HepG2 (cell line): ENCODE data around the gene HMG20B. TPM values are rescaled to one million over a fixed set of nuclear protein-coding genes. Genes with fewer than 3 reads are reported as not detected.

Experiments
- ATAC-seq: fragments of 200-7000 bp; cut with Tn5 transposase; 3 replicates; pipeline ENCODE4 v1.9.1; 2020; ENCODE audit warnings: mild to moderate bottlenecking, moderate library complexity
- BruUV-seq: library from RNA; stranded (reverse); fragments of 400-500 nt; replicated peaks from 2 replicates; lab custom pipeline; 2021; lab: Mats Ljungman, UMichigan
- CTCF ChIA-PET: fragments of 300-600 bp; formaldehyde crosslinking; extraction: SDS; loops from one replicate; lab custom pipeline; 2021; ENCODE audit warnings: low total read pairs, inconsistent platforms, low intra/inter-chr PET ratio; lab: Yijun Ruan, JAX
- POLR2A ChIA-PET: fragments of 350-600 bp; sonication (Branson Sonifier 250); formaldehyde crosslinking; loops from one replicate; lab custom pipeline; 2020; ENCODE audit warnings: antibody characterized with exemption, inconsistent platforms; lab: Yijun Ruan, JAX
- DNase-seq: peaks from one replicate; pipeline ENCODE4 v3.0.0-alpha.2; 2015; ENCODE audit warnings: low spot score
- FAIRE-seq: peaks from 3 replicates; lab custom pipeline; 2011; peaks lifted over from hg19 to GRCh38; lab: Jason Lieb, UNC
- H2AFZ ChIP-seq: one replicate; pipeline ENCODE4 v1.6.1; 2011; ENCODE audit warnings: low read length, inconsistent platforms
- H3K27ac ChIP-seq: fragments of 300-600 bp; 3 replicates; pipeline ENCODE4 v1.8.0; 2011; ENCODE audit warnings: mixed run types, mild to moderate bottlenecking, mixed read lengths, low read length, inconsistent platforms; ENCODE audit not compliant: insufficient read depth; ENCODE audit errors: extremely low read length
- H3K27me3 ChIP-seq, 2 experiments: fragments of 200-600 bp in 1 of 2; 2 replicates in 1 of 2; 3 replicates in 1 of 2; pipeline versions ENCODE4 v1.6.0 to v1.8.0; 2011; ENCODE audit warnings: low read length in 2 of 2, mild to moderate bottlenecking in 2 of 2, moderate library complexity in 2 of 2, inconsistent platforms in 1 of 2; ENCODE audit not compliant: insufficient read depth in 2 of 2, control insufficient read depth in 1 of 2
- H3K36me3 ChIP-seq, 2 experiments: fragments of 200-600 bp in 1 of 2; replicated peaks in 1 of 2; 2 replicates in 1 of 2; 3 replicates in 1 of 2; pipeline versions ENCODE4 v1.5.1 to v1.8.0; 2011; ENCODE audit warnings: low read length in 2 of 2, inconsistent platforms in 1 of 2; ENCODE audit not compliant: insufficient read depth in 2 of 2, control insufficient read depth in 1 of 2
- H3K4me1 ChIP-seq: 2 replicates; pipeline ENCODE4 v1.5.1; 2012; ENCODE audit warnings: low read length, inconsistent platforms; ENCODE audit not compliant: insufficient read depth
- H3K4me2 ChIP-seq: 2 replicates; pipeline ENCODE4 v1.6.0; 2011; ENCODE audit warnings: low read depth, low read length, inconsistent platforms
- H3K4me3 ChIP-seq, 3 experiments: fragments of 200-600 bp in 1 of 3; sonication (generic), shearing (Covaris generic) in 1 of 3; replicated peaks in 1 of 3; 2 replicates each; pipeline ENCODE4 v1.5.1; 2011 to 2016; ENCODE audit warnings: low read length in 3 of 3, inconsistent platforms in 2 of 3, low read depth in 2 of 3, mild to moderate bottlenecking in 2 of 3, control low read depth in 1 of 3, mixed read lengths in 1 of 3; ENCODE audit not compliant: insufficient read depth in 1 of 3
- H3K79me2 ChIP-seq: one replicate; pipeline ENCODE4 v1.6.1; 2011; ENCODE audit warnings: low read length, inconsistent platforms; ENCODE audit not compliant: insufficient read depth
- H3K9ac ChIP-seq: 2 replicates; pipeline ENCODE4 v1.6.0; 2011; ENCODE audit warnings: mild to moderate bottlenecking, low read depth, low read length, inconsistent platforms; ENCODE audit not compliant: insufficient read depth
- H3K9me3 ChIP-seq: 2 replicates; pipeline ENCODE4 v1.5.1; 2012; ENCODE audit warnings: mild to moderate bottlenecking, low read length
- H4K20me1 ChIP-seq: 2 replicates; pipeline ENCODE4 v1.6.0; 2011; ENCODE audit warnings: inconsistent platforms, mild to moderate bottlenecking, low read length, moderate library complexity; ENCODE audit not compliant: insufficient read depth
- AGO2 ChIP-seq: fragments of 200-400 bp; formaldehyde crosslinking; optimal IDR thresholded peaks from 2 replicates; pipeline ENCODE3; 2017; ENCODE audit warnings: mild to moderate bottlenecking, low read depth, low read length, moderate library complexity
- ARNT ChIP-seq: fragments of 450-650 bp; IDR thresholded peaks from 2 replicates; pipeline ENCODE4 v1.6.1; 2017
- DBP ChIP-seq: sonication (generic); formaldehyde crosslinking; IDR thresholded peaks from 2 replicates; pipeline ENCODE4 v1.4.0; 2020; ENCODE audit warnings: missing genetic modification reagents; ENCODE audit errors: not compliant biosample characterization
- KDM6A ChIP-seq: IDR thresholded peaks from 2 replicates; pipeline ENCODE4 v1.6.1; 2016; ENCODE audit warnings: low read depth
- MYNN ChIP-seq: sonication (generic); formaldehyde crosslinking; IDR thresholded peaks from 2 replicates; pipeline ENCODE4 v1.4.0; 2020; ENCODE audit warnings: mild to moderate bottlenecking, low read depth, missing genetic modification reagents
- TBP ChIP-seq: sonication (generic); formaldehyde crosslinking; IDR thresholded peaks from 2 replicates; pipeline ENCODE4 v1.5.0; 2020; ENCODE audit warnings: missing genetic modification reagents
- ZNF674 ChIP-seq: sonication (generic); formaldehyde crosslinking; IDR thresholded peaks from 2 replicates; pipeline ENCODE4 v1.5.0; 2020; ENCODE audit warnings: low read depth, mild to moderate bottlenecking, missing genetic modification reagents
- ZSCAN22 ChIP-seq: sonication (generic); formaldehyde crosslinking; IDR thresholded peaks from 2 replicates; pipeline ENCODE4 v1.4.0; 2020; ENCODE audit warnings: mild to moderate bottlenecking, missing genetic modification reagents
- ZSCAN9 ChIP-seq: IDR thresholded peaks from 2 replicates; pipeline ENCODE4 v1.6.1; 2016; ENCODE audit warnings: borderline replicate concordance
- WGBS: methylation state at CpG from one replicate; pipeline ENCODE4 v1.1.6; 2017; ENCODE audit warnings: low lambda C conversion rate; 5-methylcytosine and 5-hydroxymethylcytosine counted together
- in situ Hi-C: cut with HindIII; loops from 2 replicates; pipeline ENCODE4 v1.10.0; 2017; ENCODE audit warnings: low pct_unique_long_range_greater_than_20kb; ENCODE audit not compliant: extremely low pct_ligation_motif_present
- intact Hi-C: fragments of 100-400 bp; cut with micrococcal nuclease; formaldehyde crosslinking; loops from one replicate; pipeline ENCODE4 v1.10.0; 2022; ENCODE audit not compliant: unreplicated experiment
- polyA plus RNA-seq, 8 experiments: library from polyadenylated mRNA; depleted of rRNA in 3 of 8; stranded (reverse) in 7 of 8; unstranded in 1 of 8; fragments of >200 nt; fragmentation: Illumina TruSeq in 4 of 8; extraction: Trizol in 4 of 8; gene quantifications; 2 replicates each; pipeline versions ENCODE4 v1.2.1 to v1.2.3, GENCODE V29; 2011 to 2016; ENCODE audit warnings: low read depth in 4 of 8, missing spikeins in 1 of 8, mixed read lengths in 1 of 8; ENCODE audit not compliant: insufficient read depth in 1 of 8
- total RNA-seq, 5 experiments: library from RNA; depleted of rRNA; stranded (reverse); fragments of >200 nt; fragmentation: Illumina TruSeq; extraction: Trizol; gene quantifications; 2 replicates each; pipeline ENCODE4 v1.2.3, GENCODE V29; 2016; ENCODE audit warnings: low read depth in 1 of 5

HMG20B gene
- total and polyA plus RNA-seq, 2 of the 13 experiments (the other 11 are each of a cell fraction or from before 2014, with no cell fraction given): 23.9 to 29.2 TPM

- POLR2A ChIA-PET: no interaction called here
Observed at GRCh38 chr19:3527238-3527910, 45.4 kb upstream of the HMG20B start.

GRCh38 chr19:3528080-3528479 lies 44.7 kb upstream of the HMG20B start:
- Histone ChIP-seq H4K20me1 (0 out of 2 replicates have a peak, but pooled peaks cover 2% of the 10 kb centered on the region), H3K9me3 (no peaks in the 10 kb centered on the region), H3K79me2 (no peaks in the 10 kb centered on the region), H3K27me3 (no peaks in the 10 kb centered on the region), H3K9ac (no peak overlapping the region), H3K36me3 (peaks cover 27 to 41% of the 10 kb centered on the region in 2 experiments)
- FAIRE-seq: no peak
- CTCF ChIA-PET: no interaction called here
- in situ Hi-C loops (no loop called here), intact Hi-C loops (no loop called here)
- TF ChIP-seq AGO2: peak; percentile 31
- TF ChIP-seq ARNT: no peak
- TF ChIP-seq, all 625 proteins: peak for 1
- POLR2A ChIA-PET: no interaction called here
- no peak overlapping the region for H3K27ac ChIP-seq
- no peak for DNase-seq
- H3K4me3 ChIP-seq: no peak overlapping the region
- no TSS peak for BruUV-seq
- H3K4me1 ChIP-seq: no peaks in the 10 kb centered on the region
- no peak for ATAC-seq
- 100% methylated on average over 11 of the region's 14 CpGs for WGBS
- no peak overlapping the region for H2AFZ ChIP-seq
- H3K4me2 ChIP-seq: no peak overlapping the region

More at GRCh38 chr19:3527238-3527910, 45.4 kb upstream of the HMG20B start:
- in situ Hi-C loops (no loop called here), intact Hi-C loops (no loop called here)
- no TSS peak for BruUV-seq
- Histone ChIP-seq H4K20me1 (0 out of 2 replicates have a peak, but pooled peaks cover 2% of the 10 kb centered on the region), H3K4me1 (no peaks in the 10 kb centered on the region), H3K27ac (no peak overlapping the region), H3K4me2 (no peak overlapping the region), H3K36me3 (peaks cover 30 to 41% of the 10 kb centered on the region in 2 experiments), H3K79me2 (no peaks in the 10 kb centered on the region), H2AFZ (no peak overlapping the region), H3K27me3 (no peaks in the 10 kb centered on the region), H3K9me3 (no peaks in the 10 kb centered on the region), H3K4me3 (no peak overlapping the region), H3K9ac (no peak overlapping the region)
- TF ChIP-seq ZSCAN22 (CRISPR knock-in tag) (no peak), KDM6A (CRISPR knock-in tag) (no peak), DBP (CRISPR knock-in tag) (no peak), AGO2 (peak; percentile 17), ZSCAN9 (CRISPR knock-in tag) (no peak), TBP (CRISPR knock-in tag) (no peak), ZNF674 (no peak), MYNN (CRISPR knock-in tag) (no peak)
- ATAC-seq (no peak), DNase-seq (no peak), FAIRE-seq (no peak)
- CTCF ChIA-PET: no interaction called here
- 100% methylated on average over 7 of the region's 21 CpGs for WGBS
